ELF-1 (cell line): ENCODE results near the gene PLEKHA5.
"Not testable (repeated sequence)": the region's sequence is repeated elsewhere in the genome, so short reads cannot be mapped to it uniquely, and the experiment has no call there.

Source experiments
- DNase-seq: peaks from one replicate; pipeline ENCODE4 v3.0.0-alpha.2; 2016; ENCODE audit warnings: low read depth, low spot score

The PLEKHA5 gene

GRCh38 chr12:19203013-19203412, 73.5 kb downstream of the PLEKHA5 start:
- DNase-seq = no peak

- DNase-seq = no peak
Measured at GRCh38 chr12:19203539-19204506, 74.3 kb downstream of the PLEKHA5 start.

- no peak for DNase-seq
Measured at GRCh38 chr12:19205120-19205519, 75.6 kb downstream of the PLEKHA5 start.

GRCh38 chr12:19206493-19207077, 77.1 kb downstream of the PLEKHA5 start:
- DNase-seq = no peak

GRCh38 chr12:19208456-19208855, 78.9 kb downstream of the PLEKHA5 start:
- no peak for DNase-seq

- DNase-seq = no peak
Measured at GRCh38 chr12:19209661-19210060, 80.1 kb downstream of the PLEKHA5 start.

GRCh38 chr12:19211802-19212201, 82.3 kb downstream of the PLEKHA5 start:
- DNase-seq = no peak

GRCh38 chr12:19212245-19212644, 82.7 kb downstream of the PLEKHA5 start:
- no peak for DNase-seq

- no peak for DNase-seq
Measured at GRCh38 chr12:19214020-19214419, 84.5 kb downstream of the PLEKHA5 start.

GRCh38 chr12:19215115-19215514, 85.6 kb downstream of the PLEKHA5 start:
- no peak for DNase-seq

GRCh38 chr12:19217446-19217845, 87.9 kb downstream of the PLEKHA5 start:
- DNase-seq = no peak

- no peak for DNase-seq
Measured at GRCh38 chr12:19220205-19220604, 90.7 kb downstream of the PLEKHA5 start.

- no peak for DNase-seq
Measured at GRCh38 chr12:19220852-19221466, 91.4 kb downstream of the PLEKHA5 start.

- DNase-seq = no peak
Measured at GRCh38 chr12:19222558-19222957, 93.0 kb downstream of the PLEKHA5 start.

- no peak for DNase-seq
Measured at GRCh38 chr12:19223018-19223417, 93.5 kb downstream of the PLEKHA5 start.

GRCh38 chr12:19223695-19224094, 94.2 kb downstream of the PLEKHA5 start:
- no peak for DNase-seq

GRCh38 chr12:19224746-19225145, 95.2 kb downstream of the PLEKHA5 start:
- DNase-seq = no peak

GRCh38 chr12:19227190-19227879, 97.8 kb downstream of the PLEKHA5 start:
- no peak for DNase-seq

- no peak for DNase-seq
Measured at GRCh38 chr12:19227880-19228210, 98.3 kb downstream of the PLEKHA5 start.

GRCh38 chr12:19229021-19229420, 99.5 kb downstream of the PLEKHA5 start:
- DNase-seq = not testable (repeated sequence)

GRCh38 chr12:19230299-19230866, 100.8 kb downstream of the PLEKHA5 start:
- no peak for DNase-seq

GRCh38 chr12:19230896-19231295, 101.4 kb downstream of the PLEKHA5 start:
- no peak for DNase-seq
